Stimulated activated naive CD8-positive, alpha-beta T cell treated with anti-CD3 and anti-CD28 coated beads, Interleukin-15, Interleukin-2, amounts not matched to agents 100 ng/mL and 50 ng/mL, for 24 hours (primary cell): ENCODE measurements around the gene MRGPRD.
"Not testable (repeated sequence)": the region's sequence is repeated elsewhere in the genome, so short reads cannot be mapped to it uniquely, and the experiment has no call there.

Experiments
- H3K27ac Mint-ChIP-seq: one replicate; pipeline ENCODE4 v1.8.0; 2021; ENCODE audit warnings: mild to moderate bottlenecking, mixed read lengths
- H3K27me3 Mint-ChIP-seq: one replicate; pipeline ENCODE4 v1.8.0; 2021; ENCODE audit warnings: mixed read lengths
- H3K36me3 Mint-ChIP-seq: one replicate; pipeline ENCODE4 v1.8.0; 2021; ENCODE audit warnings: low read depth, mixed read lengths
- H3K4me1 Mint-ChIP-seq: one replicate; pipeline ENCODE4 v1.8.0; 2021; ENCODE audit warnings: low read depth, mixed read lengths
- H3K4me3 Mint-ChIP-seq: one replicate; pipeline ENCODE4 v1.8.0; 2021; ENCODE audit warnings: mild to moderate bottlenecking, mixed read lengths
- H3K9me3 Mint-ChIP-seq: one replicate; pipeline ENCODE4 v1.8.0; 2021; ENCODE audit warnings: mixed read lengths

Gene MRGPRD

GRCh38 chr11:69000831-69001242, 20.1 kb upstream of the MRGPRD start:
- Mint-ChIP-seq H3K36me3 (no peaks in the 10 kb centered on the region), H3K27ac (no peak overlapping the region), H3K4me3 (no peak overlapping the region), H3K4me1 (no peaks in the 10 kb centered on the region), H3K9me3 (no peaks in the 10 kb centered on the region), H3K27me3 (peaks cover 9% of the 10 kb centered on the region)

- Mint-ChIP-seq H3K36me3 (no peaks in the 10 kb centered on the region), H3K4me3 (no peak overlapping the region), H3K27ac (no peak overlapping the region), H3K4me1 (no peaks in the 10 kb centered on the region), H3K9me3 (no peaks in the 10 kb centered on the region), H3K27me3 (peaks cover 7% of the 10 kb centered on the region)
Observed at GRCh38 chr11:69000391-69000790, 19.6 kb upstream of the MRGPRD start.

DNA sequence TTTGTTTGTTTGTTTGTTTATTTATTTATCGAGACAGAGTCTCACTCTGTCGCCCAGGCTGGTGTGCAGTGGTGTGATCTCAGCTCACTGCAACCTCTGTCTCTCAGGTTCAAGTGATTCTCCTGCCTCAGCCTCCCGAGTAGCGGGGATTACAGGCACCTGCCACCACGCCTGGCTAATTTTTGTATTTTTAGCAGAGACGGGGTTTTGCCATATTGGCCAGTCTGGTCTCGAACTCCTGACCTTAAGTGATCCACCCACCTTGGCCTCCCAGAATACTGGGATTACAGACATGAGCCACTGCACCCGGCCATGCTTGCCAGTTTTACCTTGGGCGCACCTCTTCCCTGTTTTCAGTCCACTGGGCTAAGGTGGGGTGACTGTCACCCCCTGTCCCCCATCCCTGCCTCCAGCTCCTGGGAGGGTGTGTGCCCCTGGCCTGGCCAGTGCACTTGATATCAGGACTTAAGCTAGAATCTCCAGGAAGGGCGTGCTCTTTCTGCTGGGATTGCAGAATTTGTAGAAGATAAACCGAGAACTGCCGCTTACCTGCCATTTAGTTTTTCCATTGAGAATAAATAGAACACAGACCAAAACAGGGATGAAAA, 19.1 kb upstream of the MRGPRD start:
- not testable (repeated sequence) for H3K4me3 Mint-ChIP-seq, H3K27ac Mint-ChIP-seq, H3K27me3 Mint-ChIP-seq, H3K36me3 Mint-ChIP-seq, H3K9me3 Mint-ChIP-seq, H3K4me1 Mint-ChIP-seq

DNA sequence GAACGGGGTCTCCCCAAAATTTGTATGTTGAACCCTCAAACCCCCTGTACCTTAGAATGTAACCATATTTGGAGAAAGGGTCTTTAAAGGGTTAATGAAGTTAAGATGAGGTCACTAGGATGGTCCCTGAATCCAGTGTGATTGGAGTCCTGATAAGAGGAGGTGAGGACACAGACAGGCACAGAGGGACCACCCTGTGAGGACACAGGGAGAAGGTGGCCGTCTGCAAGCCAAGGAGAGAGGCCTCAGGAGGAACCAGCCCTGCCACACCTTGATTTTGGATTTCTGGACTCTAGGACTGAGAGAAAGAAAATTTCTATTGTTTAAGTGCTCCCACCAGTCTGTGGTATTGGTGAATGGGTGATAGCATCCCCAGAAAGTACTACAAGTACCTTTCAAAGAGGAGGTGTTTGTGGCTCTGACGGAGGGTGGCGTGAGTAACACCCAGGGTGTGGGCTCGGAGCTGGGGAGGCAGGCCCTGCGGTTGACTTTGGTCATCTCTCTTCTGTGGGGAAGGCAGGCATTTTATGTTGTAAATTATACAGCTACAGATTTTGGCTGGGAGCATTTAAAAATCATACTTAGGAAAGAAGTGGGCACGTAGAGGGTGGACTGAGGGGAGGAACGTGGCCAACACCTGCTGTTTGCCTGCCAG, 18.4 kb upstream of the MRGPRD start:
- Mint-ChIP-seq H3K36me3 (no peaks in the 10 kb centered on the region), H3K4me3 (no peak overlapping the region), H3K27ac (no peak overlapping the region), H3K27me3 (peaks cover 4% of the 10 kb centered on the region), H3K4me1 (no peaks in the 10 kb centered on the region), H3K9me3 (no peaks in the 10 kb centered on the region)

DNA sequence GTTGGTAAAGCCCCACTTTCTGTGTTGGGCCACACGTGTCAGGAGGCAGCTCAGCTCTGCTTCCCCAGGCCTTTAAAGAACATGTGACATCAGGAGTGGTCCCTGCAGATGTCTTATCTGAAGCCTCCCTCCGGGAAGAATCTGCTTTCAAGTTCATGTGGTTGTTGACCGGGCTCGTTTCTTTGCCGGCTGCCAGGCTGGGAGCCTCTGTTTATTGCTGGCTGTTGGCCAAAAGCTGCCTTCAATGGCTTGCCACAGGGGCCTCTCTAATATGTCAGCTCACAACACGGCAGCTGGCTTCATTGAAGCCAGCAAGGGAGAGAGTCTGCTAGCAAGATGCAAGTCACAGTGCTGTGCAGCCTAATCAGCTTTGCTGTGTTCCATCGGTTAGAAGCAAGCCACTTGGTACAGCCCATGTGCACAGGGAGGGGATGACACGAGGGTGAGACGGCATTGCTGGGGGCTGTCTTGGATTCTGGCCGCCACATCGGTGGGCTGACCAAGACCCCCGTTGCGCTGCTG, 17.7 kb upstream of the MRGPRD start:
- Mint-ChIP-seq H3K36me3 (no peaks in the 10 kb centered on the region), H3K27ac (no peak overlapping the region), H3K4me1 (no peaks in the 10 kb centered on the region), H3K9me3 (no peaks in the 10 kb centered on the region), H3K27me3 (peaks cover 4% of the 10 kb centered on the region), H3K4me3 (no peak overlapping the region)

DNA sequence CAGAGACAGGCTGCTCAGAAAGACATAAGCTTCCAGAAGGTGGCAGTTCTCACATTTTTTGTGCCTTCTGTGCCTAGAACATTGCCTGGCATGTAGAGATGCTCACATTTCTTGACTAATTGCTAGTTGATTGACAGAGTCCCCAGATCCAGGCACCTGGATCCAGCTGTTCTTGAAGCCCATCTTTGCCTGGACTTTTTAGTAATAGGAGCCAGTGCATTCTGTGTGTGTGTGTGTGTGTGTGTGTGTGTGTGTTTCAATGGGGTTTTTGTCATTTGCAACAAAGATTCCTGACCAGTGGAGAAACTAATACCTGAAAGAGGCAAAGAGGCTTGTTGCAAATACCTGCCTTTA, 17.2 kb upstream of the MRGPRD start:
- no peaks in the 10 kb centered on the region for H3K36me3 Mint-ChIP-seq
- H3K27me3 Mint-ChIP-seq, result peaks cover 4% of the 10 kb centered on the region
- no peak overlapping the region for H3K4me3 Mint-ChIP-seq
- H3K9me3 Mint-ChIP-seq, result no peaks in the 10 kb centered on the region
- no peaks in the 10 kb centered on the region for H3K4me1 Mint-ChIP-seq
- no peak overlapping the region for H3K27ac Mint-ChIP-seq

DNA sequence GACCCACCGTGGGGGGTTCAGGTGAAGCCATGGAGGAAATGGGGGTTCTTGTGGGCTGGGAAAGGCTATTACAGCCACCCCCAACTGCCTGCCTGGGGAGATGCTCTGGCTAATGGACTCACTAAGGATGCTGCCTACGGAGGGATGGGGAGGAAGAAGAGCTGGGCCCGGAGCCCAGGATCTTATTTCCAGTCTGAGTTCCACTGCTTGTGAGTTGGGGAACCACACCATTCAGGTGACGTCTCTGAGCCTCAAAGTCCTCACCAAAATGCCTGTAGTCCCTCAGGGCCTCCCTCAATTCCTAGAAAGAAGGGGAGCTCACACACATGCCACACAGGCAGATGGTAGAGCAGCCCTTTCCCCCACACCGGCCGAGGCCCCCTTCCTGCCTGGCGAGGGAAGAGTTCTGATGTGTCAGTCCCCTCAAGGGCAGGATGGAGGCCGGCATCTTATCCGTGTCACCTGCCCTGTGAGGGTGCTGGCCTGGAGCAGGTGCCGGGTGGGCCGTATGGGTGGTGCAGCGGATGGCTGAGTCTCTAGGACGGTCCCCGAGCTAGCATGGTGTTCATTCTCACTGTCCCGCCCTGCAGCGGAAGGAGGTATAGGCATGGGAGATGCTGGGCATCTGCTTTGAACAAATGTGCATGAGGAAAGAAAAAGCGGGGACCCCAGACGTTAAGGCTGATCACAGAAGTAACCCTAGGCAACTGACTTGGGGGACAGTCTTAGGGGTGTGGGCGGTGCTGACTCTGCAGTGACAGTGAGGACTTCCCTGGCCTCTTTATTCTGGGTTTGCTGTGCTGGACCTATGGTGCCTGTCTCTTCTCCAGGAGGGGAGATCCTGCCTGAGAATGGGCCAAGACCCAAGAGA, 16.6 kb upstream of the MRGPRD start:
- Mint-ChIP-seq H3K27ac (no peak overlapping the region), H3K36me3 (no peaks in the 10 kb centered on the region), H3K4me1 (no peaks in the 10 kb centered on the region), H3K4me3 (no peak overlapping the region), H3K9me3 (no peaks in the 10 kb centered on the region), H3K27me3 (peaks cover 4% of the 10 kb centered on the region)

DNA sequence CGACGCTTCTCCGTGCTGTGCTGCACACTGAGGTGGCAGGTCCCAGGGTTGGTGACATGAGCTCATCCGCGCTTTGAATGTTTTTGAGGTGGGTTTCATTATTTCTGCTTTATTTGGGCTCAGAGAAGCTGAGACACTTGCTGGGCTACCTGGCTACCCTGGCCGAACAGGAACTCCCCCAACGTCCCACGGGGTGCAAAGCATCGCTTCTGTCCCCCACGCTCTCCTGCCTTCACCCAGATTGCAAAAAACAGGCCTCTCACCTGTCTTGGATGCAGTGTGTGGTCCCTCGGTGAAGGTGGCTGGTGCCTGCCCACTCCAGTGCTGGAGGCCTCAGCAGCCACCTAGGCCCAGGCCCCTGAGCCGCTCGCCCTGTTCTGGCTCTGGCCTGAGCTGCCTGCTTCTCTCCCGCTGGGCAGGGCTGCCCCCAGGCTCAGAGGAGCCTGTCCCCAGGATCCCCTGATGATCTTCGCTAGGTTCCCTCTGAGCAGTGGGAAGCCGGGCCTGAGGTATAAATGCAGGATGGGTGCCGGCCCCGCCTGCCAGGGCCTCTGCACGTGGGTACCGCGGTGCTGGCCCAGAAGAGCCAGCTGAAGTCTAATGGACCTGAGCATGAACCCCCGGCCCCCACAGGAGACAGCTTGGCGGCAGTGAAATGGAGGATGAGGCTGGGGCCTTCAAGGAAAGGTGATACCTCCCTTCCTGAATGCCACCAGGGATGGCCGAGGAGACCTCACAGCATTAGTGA, 15.8 kb upstream of the MRGPRD start:
- Mint-ChIP-seq H3K9me3 (no peaks in the 10 kb centered on the region), H3K27me3 (peaks cover 10% of the 10 kb centered on the region), H3K36me3 (no peaks in the 10 kb centered on the region), H3K4me3 (no peak overlapping the region), H3K27ac (no peak overlapping the region), H3K4me1 (no peaks in the 10 kb centered on the region)

DNA sequence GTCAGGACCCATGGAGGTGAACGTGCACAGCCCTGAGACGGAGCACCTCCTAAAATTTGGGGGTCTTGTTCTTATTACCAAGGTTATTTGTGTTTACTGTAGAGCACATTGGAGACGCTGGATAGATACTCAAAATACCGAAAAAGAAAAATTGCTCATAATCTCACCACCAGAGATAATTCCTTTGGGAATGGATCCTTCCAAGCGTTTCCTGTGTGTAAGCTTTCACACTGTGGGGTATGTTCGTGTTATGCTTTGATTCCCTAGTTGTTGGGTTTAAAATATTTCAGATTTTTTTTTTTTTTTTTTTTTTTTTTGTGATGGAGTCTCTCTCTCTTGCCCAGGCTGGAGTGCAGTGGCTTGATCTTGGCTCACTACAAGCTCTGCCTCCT, 14.1 kb upstream of the MRGPRD start:
- Mint-ChIP-seq H3K36me3 (no peaks in the 10 kb centered on the region), H3K27ac (no peak overlapping the region), H3K4me1 (no peaks in the 10 kb centered on the region), H3K9me3 (no peaks in the 10 kb centered on the region), H3K4me3 (no peak overlapping the region), H3K27me3 (peaks cover 10% of the 10 kb centered on the region)

GRCh38 chr11:68994161-68994893, 13.5 kb upstream of the MRGPRD start:
- no peak overlapping the region for H3K4me3 Mint-ChIP-seq
- no peaks in the 10 kb centered on the region for H3K4me1 Mint-ChIP-seq
- no peaks in the 10 kb centered on the region for H3K9me3 Mint-ChIP-seq
- no peaks in the 10 kb centered on the region for H3K36me3 Mint-ChIP-seq
- no peak overlapping the region for H3K27ac Mint-ChIP-seq
- peaks cover 10% of the 10 kb centered on the region for H3K27me3 Mint-ChIP-seq

GRCh38 chr11:68993546-68993945, 12.8 kb upstream of the MRGPRD start:
- no peak overlapping the region for H3K27ac Mint-ChIP-seq
- H3K9me3 Mint-ChIP-seq, result no peaks in the 10 kb centered on the region
- no peaks in the 10 kb centered on the region for H3K4me1 Mint-ChIP-seq
- no peak overlapping the region for H3K4me3 Mint-ChIP-seq
- no peaks in the 10 kb centered on the region for H3K36me3 Mint-ChIP-seq
- H3K27me3 Mint-ChIP-seq, result peaks cover 14% of the 10 kb centered on the region

- Mint-ChIP-seq H3K4me3 (no peak overlapping the region), H3K36me3 (no peaks in the 10 kb centered on the region), H3K9me3 (no peaks in the 10 kb centered on the region), H3K27me3 (peaks cover 16% of the 10 kb centered on the region), H3K4me1 (no peaks in the 10 kb centered on the region), H3K27ac (no peak overlapping the region)
Observed at GRCh38 chr11:68992743-68993255, 12.0 kb upstream of the MRGPRD start.

DNA sequence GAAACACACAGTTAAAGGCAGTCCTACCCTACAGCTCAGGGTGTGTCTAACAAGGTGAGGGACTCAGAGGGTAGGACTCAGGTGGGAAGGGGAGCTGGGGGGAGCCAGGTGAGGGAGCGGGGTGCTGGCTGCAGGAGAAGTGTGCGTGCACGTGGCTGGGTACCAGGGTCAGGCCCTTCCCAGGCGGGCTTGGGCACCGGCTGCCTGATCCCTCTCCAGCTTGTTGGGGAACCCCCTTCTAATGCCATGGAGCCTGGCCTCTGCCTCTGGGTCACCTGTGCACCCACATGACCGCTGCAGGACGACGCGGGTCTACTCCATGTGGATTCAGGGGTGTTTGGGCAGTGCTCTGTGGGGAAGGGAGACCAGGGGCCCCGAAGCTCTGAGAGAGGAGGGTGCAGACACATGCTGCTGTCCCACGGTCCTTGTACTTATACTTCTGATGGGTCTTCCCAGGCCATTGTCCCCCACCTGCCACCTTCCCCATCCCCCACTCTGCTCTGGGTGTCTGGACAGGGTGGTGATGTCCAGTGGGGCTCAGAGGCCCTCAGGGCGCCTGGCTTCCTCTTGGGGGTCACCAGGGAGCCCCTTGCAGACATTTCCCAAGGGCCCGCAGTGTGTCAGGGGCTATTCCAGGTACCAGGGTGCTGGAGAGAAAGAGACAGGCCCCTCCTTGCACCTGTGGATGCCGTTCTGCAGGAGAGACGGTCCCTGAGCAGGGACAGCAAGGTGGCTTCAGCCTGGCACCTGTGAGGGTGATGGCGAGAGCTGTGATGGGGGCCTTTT, 10.4 kb upstream of the MRGPRD start:
- Mint-ChIP-seq H3K4me3 (no peak overlapping the region), H3K9me3 (peaks cover 14% of the 10 kb centered on the region), H3K4me1 (no peaks in the 10 kb centered on the region), H3K27ac (no peak overlapping the region), H3K36me3 (no peaks in the 10 kb centered on the region), H3K27me3 (peaks cover 29% of the 10 kb centered on the region)
